ENCODE measurements around the gene PDE4D.

The PDE4D gene

GRCh38 chr5:59559847-59560246, 333.7 kb downstream of the PDE4D start:
- H3K4me3 Mint-ChIP-seq, result no peak overlapping the region
- no peaks in the 10 kb centered on the region for H3K36me3 Mint-ChIP-seq
- no peaks in the 10 kb centered on the region for H3K9me3 Mint-ChIP-seq
- H3K4me1 Mint-ChIP-seq, result peaks cover 7% of the 10 kb centered on the region
- H3K27me3 Mint-ChIP-seq, result peaks cover 1% of the 10 kb centered on the region
- no peak overlapping the region for H3K27ac Mint-ChIP-seq

GRCh38 chr5:59559323-59559722, 334.2 kb downstream of the PDE4D start:
- no peak overlapping the region for H3K4me3 Mint-ChIP-seq
- no peak overlapping the region for H3K27ac Mint-ChIP-seq
- peaks cover 7% of the 10 kb centered on the region for H3K4me1 Mint-ChIP-seq
- H3K36me3 Mint-ChIP-seq, result no peaks in the 10 kb centered on the region
- peaks cover 1% of the 10 kb centered on the region for H3K27me3 Mint-ChIP-seq
- H3K9me3 Mint-ChIP-seq, result no peaks in the 10 kb centered on the region

- Mint-ChIP-seq H3K27ac (no peak overlapping the region), H3K9me3 (no peaks in the 10 kb centered on the region), H3K4me1 (peaks cover 7% of the 10 kb centered on the region), H3K4me3 (no peak overlapping the region), H3K27me3 (peaks cover 1% of the 10 kb centered on the region), H3K36me3 (no peaks in the 10 kb centered on the region)
These were observed 335.0 kb downstream of the PDE4D start for GRCh38 chr5:59558501-59558900.

GRCh38 chr5:59557572-59557971, 336.0 kb downstream of the PDE4D start:
- no peaks in the 10 kb centered on the region for H3K9me3 Mint-ChIP-seq
- peaks cover 2% of the 10 kb centered on the region for H3K4me1 Mint-ChIP-seq
- H3K27me3 Mint-ChIP-seq, result peaks cover 1% of the 10 kb centered on the region
- no peak overlapping the region for H3K4me3 Mint-ChIP-seq
- no peaks in the 10 kb centered on the region for H3K36me3 Mint-ChIP-seq
- no peak overlapping the region for H3K27ac Mint-ChIP-seq

GRCh38 chr5:59555596-59555995, 337.9 kb downstream of the PDE4D start:
- H3K36me3 Mint-ChIP-seq, result no peaks in the 10 kb centered on the region
- no peaks in the 10 kb centered on the region for H3K9me3 Mint-ChIP-seq
- H3K4me1 Mint-ChIP-seq, result no peaks in the 10 kb centered on the region
- H3K4me3 Mint-ChIP-seq, result no peak overlapping the region
- H3K27me3 Mint-ChIP-seq, result peaks cover 3% of the 10 kb centered on the region
- no peak overlapping the region for H3K27ac Mint-ChIP-seq

GRCh38 chr5:59554501-59554900, 339.0 kb downstream of the PDE4D start:
- Mint-ChIP-seq H3K4me3 (no peak overlapping the region), H3K9me3 (no peaks in the 10 kb centered on the region), H3K27ac (no peak overlapping the region), H3K4me1 (no peaks in the 10 kb centered on the region), H3K36me3 (no peaks in the 10 kb centered on the region), H3K27me3 (peaks cover 3% of the 10 kb centered on the region)

GRCh38 chr5:59553992-59554391, 339.5 kb downstream of the PDE4D start:
- H3K4me3 Mint-ChIP-seq, result no peak overlapping the region
- H3K27ac Mint-ChIP-seq, result no peak overlapping the region
- no peaks in the 10 kb centered on the region for H3K36me3 Mint-ChIP-seq
- H3K9me3 Mint-ChIP-seq, result no peaks in the 10 kb centered on the region
- no peaks in the 10 kb centered on the region for H3K4me1 Mint-ChIP-seq
- H3K27me3 Mint-ChIP-seq, result peaks cover 3% of the 10 kb centered on the region

GRCh38 chr5:59548807-59549357, 344.6 kb downstream of the PDE4D start:
- Mint-ChIP-seq H3K4me1 (no peaks in the 10 kb centered on the region), H3K27me3 (peaks cover 3% of the 10 kb centered on the region), H3K36me3 (no peaks in the 10 kb centered on the region), H3K4me3 (no peak overlapping the region), H3K27ac (no peak overlapping the region), H3K9me3 (no peaks in the 10 kb centered on the region)

- H3K27ac Mint-ChIP-seq, result no peak overlapping the region
- no peak overlapping the region for H3K4me3 Mint-ChIP-seq
- no peaks in the 10 kb centered on the region for H3K4me1 Mint-ChIP-seq
- no peaks in the 10 kb centered on the region for H3K36me3 Mint-ChIP-seq
- H3K27me3 Mint-ChIP-seq, result peaks cover 3% of the 10 kb centered on the region
- H3K9me3 Mint-ChIP-seq, result no peaks in the 10 kb centered on the region
These were observed 345.8 kb downstream of the PDE4D start for GRCh38 chr5:59547731-59548130.

- Mint-ChIP-seq H3K4me3 (no peak overlapping the region), H3K27me3 (no peaks in the 10 kb centered on the region), H3K27ac (no peak overlapping the region), H3K9me3 (no peaks in the 10 kb centered on the region), H3K36me3 (no peaks in the 10 kb centered on the region), H3K4me1 (no peaks in the 10 kb centered on the region)
These were observed 349.0 kb downstream of the PDE4D start for GRCh38 chr5:59544573-59544972.

GRCh38 chr5:59543821-59544442, 349.6 kb downstream of the PDE4D start:
- no peaks in the 10 kb centered on the region for H3K36me3 Mint-ChIP-seq
- no peaks in the 10 kb centered on the region for H3K9me3 Mint-ChIP-seq
- no peaks in the 10 kb centered on the region for H3K27me3 Mint-ChIP-seq
- H3K27ac Mint-ChIP-seq, result no peak overlapping the region
- H3K4me1 Mint-ChIP-seq, result no peaks in the 10 kb centered on the region
- no peak overlapping the region for H3K4me3 Mint-ChIP-seq

GRCh38 chr5:59542851-59543820, 350.4 kb downstream of the PDE4D start:
- Mint-ChIP-seq H3K9me3 (no peaks in the 10 kb centered on the region), H3K36me3 (no peaks in the 10 kb centered on the region), H3K27ac (no peak overlapping the region), H3K4me3 (no peak overlapping the region), H3K27me3 (no peaks in the 10 kb centered on the region), H3K4me1 (no peaks in the 10 kb centered on the region)

- Mint-ChIP-seq H3K9me3 (no peaks in the 10 kb centered on the region), H3K27ac (no peak overlapping the region), H3K27me3 (no peaks in the 10 kb centered on the region), H3K4me3 (no peak overlapping the region), H3K4me1 (no peaks in the 10 kb centered on the region), H3K36me3 (no peaks in the 10 kb centered on the region)
These were observed 351.2 kb downstream of the PDE4D start for GRCh38 chr5:59542306-59542705.

GRCh38 chr5:59540366-59540765, 353.2 kb downstream of the PDE4D start:
- Mint-ChIP-seq H3K9me3 (no peaks in the 10 kb centered on the region), H3K36me3 (no peaks in the 10 kb centered on the region), H3K4me3 (no peak overlapping the region), H3K4me1 (no peaks in the 10 kb centered on the region), H3K27ac (no peak overlapping the region), H3K27me3 (no peaks in the 10 kb centered on the region)

- H3K9me3 Mint-ChIP-seq, result no peaks in the 10 kb centered on the region
- H3K27me3 Mint-ChIP-seq, result no peaks in the 10 kb centered on the region
- no peaks in the 10 kb centered on the region for H3K4me1 Mint-ChIP-seq
- H3K36me3 Mint-ChIP-seq, result no peaks in the 10 kb centered on the region
- no peak overlapping the region for H3K27ac Mint-ChIP-seq
- no peak overlapping the region for H3K4me3 Mint-ChIP-seq
These were observed 354.8 kb downstream of the PDE4D start for GRCh38 chr5:59538750-59539121.

All from activated naive CD4-positive, alpha-beta T cell treated with anti-CD3 and anti-CD28 coated beads, Interleukin-2, amount 50 U/mL, for 24 hours (primary cell).